Regular cardiac myocyte (primary cell): ENCODE measurements around the gene FGF21. TPM values are rescaled to one million over a fixed set of nuclear protein-coding genes. Genes with fewer than 3 reads are reported as not detected.

Source experiments
- total RNA-seq: library from RNA; depleted of rRNA; stranded (reverse); fragments of >200 nt; gene quantifications from 2 replicates; pipeline ENCODE4 v1.2.3, GENCODE V29; 2014

The FGF21 gene, protein sequence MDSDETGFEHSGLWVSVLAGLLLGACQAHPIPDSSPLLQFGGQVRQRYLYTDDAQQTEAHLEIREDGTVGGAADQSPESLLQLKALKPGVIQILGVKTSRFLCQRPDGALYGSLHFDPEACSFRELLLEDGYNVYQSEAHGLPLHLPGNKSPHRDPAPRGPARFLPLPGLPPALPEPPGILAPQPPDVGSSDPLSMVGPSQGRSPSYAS
- not detected in 2 replicates for total RNA-seq

DNA sequence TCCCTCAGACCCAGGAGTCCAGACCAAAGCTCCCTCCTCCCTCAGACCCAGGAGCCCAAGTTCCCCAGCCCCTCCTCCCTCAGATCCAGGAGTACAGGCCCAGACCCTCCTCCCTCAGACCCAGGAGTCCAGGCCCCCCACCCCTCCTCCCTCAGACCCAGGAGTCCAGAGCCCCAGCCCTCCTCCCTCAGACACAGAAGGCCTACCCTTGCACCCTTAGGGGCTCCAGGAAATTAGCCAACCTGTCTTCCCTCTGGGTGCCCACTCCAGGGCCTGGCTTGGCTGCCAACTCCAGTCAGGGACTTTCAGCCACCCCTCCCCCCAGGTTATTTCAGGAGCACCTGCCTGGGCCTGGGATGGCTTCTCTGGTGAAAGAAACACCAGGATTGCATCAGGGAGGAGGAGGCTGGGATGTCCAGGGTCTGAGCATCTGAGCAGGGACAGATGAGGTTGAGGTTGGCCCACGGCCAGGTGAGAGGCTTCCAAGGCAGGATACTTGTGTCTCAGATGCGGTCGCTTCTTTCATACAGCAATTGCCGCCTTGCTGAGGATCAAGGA lies at the start of gene FGF21:
FGF21 (plus strand) TSS at position 441 of the 558 bp plus-strand sequence. CDS start 713 bp downstream, outside the sequence.

DNA sequence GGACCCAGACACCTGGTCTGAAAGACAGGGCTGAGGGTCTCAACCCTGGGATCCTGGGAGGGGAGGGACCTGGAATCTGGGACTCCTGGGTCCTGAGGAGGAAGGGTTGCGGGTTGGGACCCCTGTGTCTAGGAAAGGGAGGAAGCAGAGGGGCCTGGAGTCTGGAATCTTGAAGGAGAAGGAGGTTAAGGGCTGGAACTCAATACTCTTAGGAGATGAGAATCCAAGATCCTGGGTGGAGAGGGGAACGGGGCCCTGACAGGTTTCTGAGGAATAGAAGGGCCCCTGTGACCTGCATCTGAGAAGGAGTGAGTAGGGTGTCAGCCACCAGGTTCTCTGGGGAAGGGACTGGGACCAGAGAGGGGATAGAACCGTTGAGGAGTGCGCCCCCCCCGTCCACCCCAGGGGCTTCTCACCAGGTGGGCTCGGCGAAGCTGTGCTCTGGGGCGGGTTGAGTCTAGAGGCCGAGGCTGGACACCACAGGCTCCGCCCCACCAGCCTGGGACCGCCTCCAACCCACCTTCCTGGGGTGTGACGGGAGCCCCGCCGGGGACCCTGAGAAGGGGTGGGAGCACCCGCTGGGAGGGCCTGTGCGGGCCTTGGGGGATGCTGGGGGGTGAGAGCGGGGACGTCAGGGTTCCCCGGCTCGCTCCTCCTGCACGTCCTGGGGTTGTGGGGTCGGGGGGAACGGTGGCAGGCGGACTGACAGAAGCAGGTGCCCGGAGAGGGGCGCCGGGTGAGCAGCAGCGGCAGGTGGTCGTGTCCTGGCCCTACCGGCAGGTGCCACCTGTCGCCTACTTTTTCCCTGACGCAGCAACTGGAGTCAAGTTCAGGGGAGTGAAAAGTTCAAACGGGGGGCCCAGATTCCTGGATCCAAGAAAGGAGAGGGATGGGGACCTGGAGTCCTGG lies 35.8 kb upstream of the FGF21 start, which contains the start of gene MAMSTR:
MAMSTR (minus strand) TSS at position 463 of the 909 bp plus-strand sequence. CDS start 694 bp downstream, outside the sequence.

DNA sequence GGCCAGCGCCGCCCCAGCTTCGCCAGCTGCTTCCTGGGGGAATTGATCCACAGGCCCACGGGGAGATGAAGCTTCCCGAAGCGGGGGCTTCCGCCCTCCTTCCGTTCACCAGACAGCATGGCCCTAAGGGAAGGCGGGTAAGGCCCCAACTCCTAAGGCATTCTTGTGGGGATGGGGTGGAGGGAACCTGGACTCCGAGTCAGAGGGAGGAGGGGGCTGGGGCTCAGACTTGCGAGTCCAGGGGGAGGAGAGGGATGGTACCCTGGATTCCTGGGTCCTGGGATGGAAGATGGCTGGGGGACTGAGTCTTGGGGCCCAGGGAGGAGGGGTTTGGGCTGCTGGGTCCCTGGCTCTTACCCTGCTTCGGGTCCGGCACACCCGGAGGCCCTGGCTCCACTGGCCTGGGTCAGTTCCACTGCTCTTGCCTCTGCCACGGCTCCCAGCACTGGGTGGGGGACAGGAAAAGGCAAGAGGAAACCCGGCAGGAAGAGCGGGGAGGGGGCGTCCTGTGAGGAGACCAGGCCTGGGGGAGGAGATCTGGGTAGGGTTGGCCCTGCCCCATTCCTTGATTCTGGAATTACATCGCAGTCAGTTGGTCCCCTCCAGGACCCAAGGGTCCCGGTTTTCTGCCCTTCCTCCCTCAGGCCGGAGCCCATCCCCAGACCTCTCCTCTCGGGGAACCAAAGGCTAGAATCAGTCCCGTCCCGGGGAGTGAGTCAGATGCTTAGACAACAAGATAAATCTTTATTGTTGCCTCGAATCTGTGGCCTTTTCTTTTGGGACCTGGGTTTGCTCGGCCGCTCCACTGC lies 15.0 kb upstream of the FGF21 start, which contains the start of gene RASIP1:
RASIP1 (minus strand) TSS at position 447 of the 809 bp plus-strand sequence; CDS start at position 119, 328 bp downstream.

DNA sequence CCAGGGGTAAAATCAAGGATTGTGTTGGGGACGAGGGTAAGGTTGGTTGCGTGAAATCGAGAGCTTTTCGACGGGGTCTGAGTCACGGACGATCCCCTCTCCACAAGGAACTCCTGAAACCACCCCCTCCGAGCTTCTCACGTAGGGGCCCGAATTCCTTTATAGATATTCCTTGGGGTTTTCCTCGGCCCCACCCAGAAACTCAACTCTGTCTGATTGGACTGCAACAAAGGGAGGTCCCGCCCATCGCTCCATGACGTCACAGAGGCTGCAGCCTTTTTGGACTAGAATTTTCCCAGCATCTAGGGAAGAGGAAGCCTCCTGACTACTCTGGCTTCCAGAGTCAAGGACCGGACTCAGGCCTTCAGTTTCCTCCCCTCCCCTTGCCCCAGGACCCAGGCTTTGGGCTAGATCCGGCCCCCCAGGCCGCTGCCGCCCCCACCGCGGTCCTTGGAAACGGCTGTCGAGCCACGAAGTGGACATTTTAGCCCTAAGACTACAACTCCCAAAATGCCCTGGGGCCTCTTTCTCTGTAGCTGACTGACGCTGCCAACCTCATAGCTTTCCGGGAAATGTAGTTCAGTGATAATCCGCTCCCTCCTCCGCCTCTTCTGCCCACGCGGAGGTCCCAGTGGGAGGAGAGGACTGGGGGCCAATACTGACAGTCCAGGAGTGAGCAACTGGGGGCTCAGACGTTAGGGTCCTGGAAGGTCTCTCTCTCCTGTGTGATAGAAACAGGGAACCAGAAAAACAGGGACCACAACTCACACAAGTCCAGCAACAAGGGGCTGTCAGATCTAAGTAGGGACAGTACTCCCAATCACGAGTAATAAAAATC lies 8.4 kb upstream of the FGF21 start, which contains the start of gene IZUMO1:
IZUMO1 (minus strand) TSS at position 172 of the 838 bp plus-strand sequence. CDS start 1,050 bp downstream, outside the sequence.

GRCh38 chr19:48752496-48753365 lies 2.6 kb upstream of the FGF21 start, which contains the start of gene FUT1:
TSS of gene FUT1 (minus strand) at chr19:48752641. CDS start at chr19:48751281, 1,360 bp downstream.

Other genes with a start within 250 kb of the FGF21 start
- gene LMTK3, start 243.7 kb upstream of the FGF21 start, total RNA-seq, result not detected in 2 replicates
- gene SULT2B1, start 203.4 kb upstream of the FGF21 start, total RNA-seq, result 0.28 TPM in 1 of 2 replicates, not detected in the other
- not detected in 2 replicates for gene SPACA4, start 148.8 kb upstream of the FGF21 start, total RNA-seq
- gene FAM83E, start 140.4 kb upstream of the FGF21 start, total RNA-seq, result 0.56 and 0.58 TPM in 2 replicates
- gene RPL18, start 136.3 kb upstream of the FGF21 start, total RNA-seq, result 2,069 and 2,218 TPM in 2 replicates
- 5.1 and 6.9 TPM in 2 replicates for gene SPHK2, start 136.0 kb upstream of the FGF21 start, total RNA-seq
- gene DBP, start 118.1 kb upstream of the FGF21 start, total RNA-seq, result 1.3 and 6.2 TPM in 2 replicates
- gene CA11, start 109.3 kb upstream of the FGF21 start, total RNA-seq, result 0.58 and 2.5 TPM in 2 replicates
- 0.28 TPM in 1 of 2 replicates, not detected in the other for gene NTN5, start 82.5 kb upstream of the FGF21 start, total RNA-seq
- gene FUT2, start 59.6 kb upstream of the FGF21 start, total RNA-seq, result not detected in 2 replicates
- gene MAMSTR, start 35.8 kb upstream of the FGF21 start, total RNA-seq, result 0.19 and 0.28 TPM in 2 replicates
- 0.58 and 0.85 TPM in 2 replicates for gene RASIP1, start 14.9 kb upstream of the FGF21 start, total RNA-seq
- gene IZUMO1, start 8.6 kb upstream of the FGF21 start, total RNA-seq, result not detected in 2 replicates
- gene FUT1, start 2.9 kb upstream of the FGF21 start, total RNA-seq, result under 0.01 and 0.58 TPM in 2 replicates
- gene BCAT2, start 55.5 kb downstream of the FGF21 start, total RNA-seq, result 27.9 and 48.3 TPM in 2 replicates
- 0.38 and 2.5 TPM in 2 replicates for gene HSD17B14, start 81.0 kb downstream of the FGF21 start, total RNA-seq
- 5.6 and 10.4 TPM in 2 replicates for gene PLEKHA4, start 113.1 kb downstream of the FGF21 start, total RNA-seq
- 41.6 and 98.9 TPM in 2 replicates for gene PPP1R15A, start 116.9 kb downstream of the FGF21 start, total RNA-seq
- gene TULP2, start 143.2 kb downstream of the FGF21 start, total RNA-seq, result not detected in 2 replicates
- 93.0 and 130 TPM in 2 replicates for gene NUCB1, start 144.8 kb downstream of the FGF21 start, total RNA-seq
- gene DHDH, start 178.2 kb downstream of the FGF21 start, total RNA-seq, result 0.38 and 0.56 TPM in 2 replicates
- 96.4 and 104 TPM in 2 replicates for gene BAX, start 199.4 kb downstream of the FGF21 start, total RNA-seq
- 1,571 and 5,527 TPM in 2 replicates for gene FTL, start 209.8 kb downstream of the FGF21 start, total RNA-seq
- gene GYS1, start 237.8 kb downstream of the FGF21 start, total RNA-seq, result 47.5 and 56.9 TPM in 2 replicates
- 138 and 392 TPM in 2 replicates for gene RUVBL2, start 238.4 kb downstream of the FGF21 start, total RNA-seq